GM18861 (cell line): ENCODE results near the gene TMCC3.

Experiments used
- ATAC-seq: cut with Tn5 transposase; IDR thresholded peaks from one replicate; pipeline ENCODE4 v1.9.1; 2021; ENCODE audit not compliant: unreplicated experiment

Gene TMCC3

GRCh38 chr12:94535510-94535921, 114.8 kb downstream of the TMCC3 start:
- ATAC-seq: no peak

GRCh38 chr12:94534774-94535509, 115.4 kb downstream of the TMCC3 start:
- no peak for ATAC-seq

GRCh38 chr12:94534278-94534677, 116.1 kb downstream of the TMCC3 start:
- ATAC-seq: no peak

GRCh38 chr12:94532490-94533422, 117.6 kb downstream of the TMCC3 start:
- no peak for ATAC-seq

- ATAC-seq: no peak
Measured at GRCh38 chr12:94531196-94531720, 119.1 kb downstream of the TMCC3 start.

GRCh38 chr12:94525951-94526350, 124.4 kb downstream of the TMCC3 start:
- ATAC-seq: no peak
